H1 (cell line): ENCODE results near the gene RNF166. TPM values are rescaled to one million over a fixed set of nuclear protein-coding genes. Genes with fewer than 3 reads are reported as not detected.

Experiments used
- CTCF ChIA-PET: fragments of 300-600 bp; sonication (Branson Sonifier 250); formaldehyde crosslinking; loops from one replicate; lab custom pipeline; 2021; ENCODE audit not compliant: partially characterized antibody; lab: Charles Lee
- POLR2A ChIA-PET: fragments of 300-600 bp; sonication (Branson Sonifier 250); formaldehyde crosslinking; loops from one replicate; lab custom pipeline; 2021; ENCODE audit warnings: inconsistent platforms; ENCODE audit not compliant: partially characterized antibody; lab: Charles Lee
- DNase-seq, 2 experiments: peaks; one replicate each; pipeline versions ENCODE4 v3.0.0 to v3.0.0-alpha.2; 2010 to 2022; ENCODE audit warnings: low spot score in 2 of 2, low read depth in 1 of 2, mixed read lengths in 1 of 2
- FAIRE-seq: peaks from 2 replicates; lab custom pipeline; 2011; peaks lifted over from hg19 to GRCh38; lab: Jason Lieb, UNC
- H2AFZ ChIP-seq: 2 replicates; pipeline ENCODE4 v1.8.1; 2012; ENCODE audit warnings: low read length, inconsistent platforms
- H2AK5ac ChIP-seq: 2 replicates; pipeline ENCODE4 v1.6.1; 2013; ENCODE audit warnings: low read depth, low read length
- H2BK120ac ChIP-seq: replicated peaks from 2 replicates; pipeline ENCODE3; 2013; ENCODE audit warnings: low read depth, low read length, inconsistent platforms
- H2BK12ac ChIP-seq: 2 replicates; pipeline ENCODE4 v1.6.1; 2013; ENCODE audit warnings: low read depth, low read length
- H2BK15ac ChIP-seq: 2 replicates; pipeline ENCODE4 v1.6.1; 2013; ENCODE audit warnings: low read length
- H2BK20ac ChIP-seq: 2 replicates; pipeline ENCODE4 v1.6.1; 2013; ENCODE audit warnings: low read length
- H2BK5ac ChIP-seq: 2 replicates; pipeline ENCODE4 v1.6.1; 2013; ENCODE audit warnings: low read depth, low read length
- H3K14ac ChIP-seq: 2 replicates; pipeline ENCODE4 v1.6.1; 2013; ENCODE audit warnings: inconsistent platforms; ENCODE audit not compliant: insufficient read length
- H3K18ac ChIP-seq: 2 replicates; pipeline ENCODE4 v1.6.1; 2013; ENCODE audit warnings: low read length; ENCODE audit errors: extremely low read depth
- H3K23ac ChIP-seq: 2 replicates; pipeline ENCODE4 v1.6.1; 2013; ENCODE audit warnings: inconsistent platforms; ENCODE audit not compliant: insufficient read length
- H3K23me2 ChIP-seq: 2 replicates; pipeline ENCODE4 v1.6.1; 2013; ENCODE audit warnings: low read depth, low read length
- H3K27ac ChIP-seq: 2 replicates; pipeline ENCODE4 v1.6.1; 2011; ENCODE audit warnings: low read depth, low read length, inconsistent platforms
- H3K27me3 ChIP-seq, 4 experiments: replicated peaks in 1 of 4; 1 replicate in 1 of 4; 2 replicates in 3 of 4; pipeline versions ENCODE4 v1.6.1 to v1.8.1; 2011 to 2013; ENCODE audit warnings: low read length in 3 of 4, mild to moderate bottlenecking in 3 of 4, inconsistent platforms in 2 of 4, mixed read lengths in 2 of 4, moderate library complexity in 1 of 4; ENCODE audit not compliant: control insufficient read depth in 3 of 4, insufficient read depth in 3 of 4; ENCODE audit errors: extremely low read depth in 1 of 4
- H3K36me3 ChIP-seq, 4 experiments: 2 replicates each; pipeline versions ENCODE4 v1.6.1 to v1.8.1; 2011 to 2013; ENCODE audit warnings: mild to moderate bottlenecking in 4 of 4, low read length in 3 of 4, moderate library complexity in 2 of 4, control low read depth in 1 of 4, inconsistent platforms in 1 of 4; ENCODE audit not compliant: insufficient read depth in 4 of 4, control insufficient read depth in 2 of 4
- H3K4ac ChIP-seq: replicated peaks from 2 replicates; pipeline ENCODE3; 2013; ENCODE audit warnings: low read length, low read depth, mixed read lengths, inconsistent platforms; ENCODE audit not compliant: insufficient read length
- H3K4me1 ChIP-seq, 4 experiments: replicated peaks in 1 of 4; 1 replicate in 1 of 4; 2 replicates in 3 of 4; pipeline versions ENCODE4 v1.6.1 to v1.8.1; 2011 to 2013; ENCODE audit warnings: low read length in 3 of 4, inconsistent platforms in 2 of 4, mixed read lengths in 1 of 4; ENCODE audit not compliant: insufficient read depth in 4 of 4, control insufficient read depth in 3 of 4
- H3K4me2 ChIP-seq, 2 experiments: 2 replicates each; pipeline versions ENCODE4 v1.6.1 to v1.8.1; 2011 to 2013; ENCODE audit warnings: low read depth in 2 of 2, low read length in 2 of 2, control low read depth in 1 of 2, inconsistent platforms in 1 of 2, mild to moderate bottlenecking in 1 of 2; ENCODE audit not compliant: insufficient read depth in 1 of 2
- H3K4me3 ChIP-seq, 4 experiments: fragments of 200-600, 300-600 bp in 1 of 4; sonication (generic), shearing (Covaris generic), sonication (Bioruptor Twin) in 1 of 4; 2 replicates each; pipeline versions ENCODE4 v1.5.1 to v1.8.1; 2011 to 2016; ENCODE audit warnings: low read length in 4 of 4, low read depth in 3 of 4, control low read depth in 2 of 4, inconsistent platforms in 2 of 4, mild to moderate bottlenecking in 2 of 4, mixed read lengths in 1 of 4, moderate library complexity in 1 of 4; ENCODE audit not compliant: insufficient read depth in 2 of 4; ENCODE audit errors: extremely low read depth in 1 of 4
- H3K56ac ChIP-seq: replicated peaks from 2 replicates; pipeline ENCODE3; 2013; ENCODE audit warnings: low read depth, mild to moderate bottlenecking, mixed read lengths, low read length, inconsistent platforms; ENCODE audit not compliant: insufficient read length
- H3K79me1 ChIP-seq: 2 replicates; pipeline ENCODE4 v1.6.1; 2013; ENCODE audit warnings: low read depth, low read length, control low read depth
- H3K79me2 ChIP-seq, 2 experiments: 2 replicates each; pipeline versions ENCODE4 v1.6.1 to v1.8.1; 2012 to 2013; ENCODE audit warnings: low read length in 2 of 2, mild to moderate bottlenecking in 2 of 2, inconsistent platforms in 1 of 2; ENCODE audit not compliant: insufficient read depth in 2 of 2, control insufficient read depth in 1 of 2
- H3K9ac ChIP-seq, 4 experiments: replicated peaks in 1 of 4; 1 replicate in 1 of 4; 2 replicates in 3 of 4; pipeline versions ENCODE4 v1.6.1 to v1.8.1; 2011 to 2013; ENCODE audit warnings: low read depth in 3 of 4, low read length in 3 of 4, control low read depth in 2 of 4, mild to moderate bottlenecking in 2 of 4, moderate library complexity in 2 of 4, inconsistent platforms in 1 of 4; ENCODE audit errors: extremely low read depth in 1 of 4
- H3K9me3 ChIP-seq, 2 experiments: 2 replicates each; pipeline versions ENCODE4 v1.6.1 to v1.8.1; 2012 to 2013; ENCODE audit warnings: mild to moderate bottlenecking in 2 of 2, moderate library complexity in 2 of 2, control low read depth in 1 of 2, inconsistent platforms in 1 of 2, low read depth in 1 of 2, low read length in 1 of 2, mixed read lengths in 1 of 2; ENCODE audit not compliant: insufficient read depth in 2 of 2
- H4K20me1 ChIP-seq, 2 experiments: replicated peaks in 1 of 2; 2 replicates each; pipeline versions ENCODE3 to v1.8.1; 2011 to 2013; ENCODE audit warnings: inconsistent platforms in 2 of 2, low read length in 2 of 2, mild to moderate bottlenecking in 1 of 2; ENCODE audit not compliant: insufficient read depth in 2 of 2, control insufficient read depth in 1 of 2
- H4K5ac ChIP-seq: 2 replicates; pipeline ENCODE4 v1.6.1; 2013; ENCODE audit warnings: low read length, low read depth, mixed read lengths, inconsistent platforms; ENCODE audit not compliant: insufficient read length
- H4K8ac ChIP-seq: 2 replicates; pipeline ENCODE4 v1.8.0; 2013; ENCODE audit warnings: mild to moderate bottlenecking, moderate library complexity, low read length, inconsistent platforms; ENCODE audit not compliant: insufficient read depth; ENCODE audit errors: extremely low read depth
- H4K91ac ChIP-seq: replicated peaks from 2 replicates; pipeline ENCODE3; 2013; ENCODE audit warnings: low read length, mixed read lengths, inconsistent platforms; ENCODE audit not compliant: insufficient read length
- BACH1 ChIP-seq: IDR thresholded peaks from 2 replicates; pipeline ENCODE4 v1.6.1; 2012; ENCODE audit warnings: low read length, improper control_type of control experiment
- CBX8 ChIP-seq: fragments of 300-800, 300-1000 bp; sonication (generic); IDR thresholded peaks from 2 replicates; pipeline ENCODE4 v1.7.1; 2016; ENCODE audit warnings: low read depth, low read length, borderline replicate concordance
- CREB1 ChIP-seq: IDR thresholded peaks from 2 replicates; pipeline ENCODE4 v1.6.1; 2012; ENCODE audit warnings: inconsistent platforms
- HDAC6 ChIP-seq: IDR thresholded peaks from one replicate; pipeline ENCODE4 v1.7.1; 2012; ENCODE audit warnings: low read depth, mild to moderate bottlenecking, inconsistent platforms, low read length, moderate library complexity
- JUND ChIP-seq: IDR thresholded peaks from 2 replicates; pipeline ENCODE4 v1.6.1; 2011; ENCODE audit warnings: mild to moderate bottlenecking, improper control_type of control experiment, low read length
- KDM4A ChIP-seq: IDR thresholded peaks from one replicate; pipeline ENCODE4 v1.7.1; 2012; ENCODE audit warnings: low read depth, mild to moderate bottlenecking, moderate library complexity, low read length, inconsistent platforms; ENCODE audit not compliant: severe bottlenecking
- POLR2A ChIP-seq, 2 experiments: IDR thresholded peaks; 1 replicate in 1 of 2; 2 replicates in 1 of 2; pipeline ENCODE4 v1.6.1; 2011; ENCODE audit warnings: low read depth in 2 of 2, low read length in 2 of 2, mild to moderate bottlenecking in 2 of 2; ENCODE audit errors: control extremely low read depth in 1 of 2
- RNF2 ChIP-seq: fragments of 200-900, 300-1000 bp; sonication (generic); IDR thresholded peaks from 2 replicates; pipeline ENCODE4 v1.7.1; 2016; ENCODE audit warnings: borderline replicate concordance, low read depth, mild to moderate bottlenecking, antibody characterized with exemption, low read length; ENCODE audit not compliant: poor library complexity, severe bottlenecking; ENCODE audit errors: missing control alignments
- RXRA ChIP-seq: IDR thresholded peaks from 2 replicates; pipeline ENCODE4 v1.6.1; 2011; ENCODE audit warnings: low read depth, mild to moderate bottlenecking, low read length, moderate library complexity; ENCODE audit not compliant: insufficient read depth
- SIRT6 ChIP-seq: IDR thresholded peaks from one replicate; pipeline ENCODE4 v1.7.1; 2012; ENCODE audit warnings: low read length, inconsistent platforms
- SP4 ChIP-seq: IDR thresholded peaks from 2 replicates; pipeline ENCODE4 v1.6.1; 2012; ENCODE audit warnings: low read length, inconsistent platforms
- TEAD4 ChIP-seq: IDR thresholded peaks from 2 replicates; pipeline ENCODE4 v1.6.1; 2012; ENCODE audit warnings: low read depth, low read length, inconsistent platforms, mixed read lengths
- WGBS, 2 experiments: shearing (Covaris generic) in 1 of 2; methylation state at CpG; one replicate each; pipeline versions ENCODE4 v1.1.6 to v1.1.7; 2013 to 2015; ENCODE audit warnings: low lambda C conversion rate in 2 of 2, mixed read lengths in 2 of 2, inconsistent platforms in 1 of 2, low coverage in 1 of 2, missing lambda C conversion rate in 1 of 2; ENCODE audit not compliant: insufficient replicate concordance in 2 of 2, insufficient coverage in 1 of 2, insufficient read length in 1 of 2; ENCODE audit errors: extremely low coverage in 1 of 2, missing lambda C conversion rate in 1 of 2; 5-methylcytosine and 5-hydroxymethylcytosine counted together
- polyA plus RNA-seq, 7 experiments: library from polyadenylated mRNA; depleted of rRNA in 3 of 7; stranded (reverse) in 5 of 7; unstranded in 2 of 7; fragments of >200 nt in 5 of 7; fragments of 200-250 nt in 2 of 7; gene quantifications; 1 replicate in 5 of 7; 2 replicates in 1 of 7; 4 replicates in 1 of 7; pipeline versions ENCODE4 v1.2.1 to v1.2.3, GENCODE V29; 2011 to 2013; ENCODE audit warnings: missing spikeins in 2 of 7, mixed read lengths in 2 of 7
- total RNA-seq: library from RNA; stranded (reverse); fragmentation: NEBNext Ultra II Directional; extraction: Animal tissue kit (Norgen Biotek cat#: 25700); gene quantifications from 2 replicates; pipeline ENCODE4 v1.2.1, GENCODE V29; 2021

RNF166 gene
- total and polyA plus RNA-seq, 2 of the 8 experiments (the other 6 are each of a cell fraction or from before 2014, with no cell fraction given), result 29.8 to 31.2 TPM

GRCh38 chr16:88712362-88712979, 6.3 kb upstream of the RNF166 start:
- H3K9ac ChIP-seq, result no peak overlapping the region
- no peak overlapping the region for H2BK120ac ChIP-seq
- WGBS, 2 experiments, result 95% methylated on average over 9 of the region's 25 CpGs; no CpG with 5 or more reads in 1 of the 2 experiments

More at GRCh38 chr16:88712362-88712979, 6.3 kb upstream of the RNF166 start:
- peaks cover 6 to 12% of the 10 kb centered on the region in 2 experiments for H4K20me1 ChIP-seq
- no peak overlapping the region; the same call in 1 of the 2 replicates for H4K8ac ChIP-seq
- H2BK5ac ChIP-seq, result no peak overlapping the region
- no peak overlapping the region for H2AK5ac ChIP-seq
- H3K23me2 ChIP-seq, result no peaks in the 10 kb centered on the region
- H4K91ac ChIP-seq, result no peak overlapping the region
- no peak overlapping the region for H2AFZ ChIP-seq
- no peak for DNase-seq
- H3K14ac ChIP-seq, result no peak overlapping the region
- no peak overlapping the region for H3K4ac ChIP-seq
- FAIRE-seq, result no peak
- H2BK12ac ChIP-seq, result no peak overlapping the region
- peaks cover 11% of the 10 kb centered on the region for H3K79me1 ChIP-seq
- no peak overlapping the region for H3K56ac ChIP-seq
- H3K4me3 ChIP-seq, result no peak overlapping the region
- TF ChIP-seq POLR2A (IDR thresholded peaks at IDR 0.05; ENCODE audit: control extremely low read depth in 1 of 2, low read depth in 2 of 2, low read length in 2 of 2) (no peak), KDM4A (no peak), RNF2 (no peak), JUND (no peak), RXRA (no peak), SIRT6 (no peak), SP4 (no peak), CREB1 (no peak), HDAC6 (no peak), BACH1 (no peak), TEAD4 (no peak), CBX8 (no peak)
- TF ChIP-seq, all 59 proteins: peak for 0
- ChIA-PET POLR2A (interaction anchor here (0.5 to 2.1 kb wide), 4 partner anchors 9 to 98 kb away, joined by 3 to 6 read pairs (median 4); no protein-coding TSS in a partner anchor), CTCF (interaction anchor here (0.6 to 6.3 kb wide), 4 partner anchors 24 to 228 kb away, joined by 3 to 33 read pairs (median 4); no protein-coding TSS in a partner anchor)
- Histone ChIP-seq H3K23ac (no peak overlapping the region), H3K9me3 (no peaks in the 10 kb centered on the region), H3K4me1 (peaks cover 0 to 3% (median 0%) of the 10 kb centered on the region in 4 experiments; a peak in 1 of 7 replicates), H3K27me3 (no peaks in the 10 kb centered on the region), H3K18ac (no peak overlapping the region), H3K79me2 (peaks cover 0 to 12% of the 10 kb centered on the region in 2 experiments; a peak in 1 of 4 replicates), H3K36me3 (peaks cover 4 to 31% (median 18%) of the 10 kb centered on the region in 4 experiments; a peak in 5 of 8 replicates), H3K27ac (no peak overlapping the region), H4K5ac (no peak overlapping the region), H2BK20ac (no peak overlapping the region), H2BK15ac (no peak overlapping the region), H3K4me2 (no peak overlapping the region)
